HCT116 (cell line): ENCODE data around the gene FBH1. TPM values are rescaled to one million over a fixed set of nuclear protein-coding genes. Genes with fewer than 3 reads are reported as not detected.

Experiments
- ATAC-seq: fragments of 200-7000 bp; cut with Tn5 transposase; 2 replicates; pipeline ENCODE4 v1.9.1; 2020; ENCODE audit warnings: mild to moderate bottlenecking, moderate library complexity
- BruUV-seq: library from RNA; stranded (reverse); fragments of 400-500 nt; replicated peaks from 2 replicates; lab custom pipeline; 2021; lab: Mats Ljungman, UMichigan
- CTCF ChIA-PET: fragments of 300-600 bp; sonication (Branson Sonifier 250); formaldehyde crosslinking; loops from one replicate; lab custom pipeline; 2021; ENCODE audit warnings: antibody characterized with exemption; lab: Charles Lee
- POLR2A ChIA-PET: fragments of 300-600, 350-600 bp; sonication (Branson Sonifier 250); formaldehyde crosslinking; loops from one replicate; lab custom pipeline; 2021; ENCODE audit warnings: antibody characterized with exemption; lab: Charles Lee
- RAD21 ChIA-PET, 2 experiments: fragments of 300-600 bp; sonication (Branson Sonifier 250); formaldehyde crosslinking; loops; one replicate each; lab custom pipeline; 2023; ENCODE audit warnings: low total read pairs in 2 of 2; ENCODE audit not compliant: uncharacterized antibody in 2 of 2, unreplicated experiment in 2 of 2, low non-redundant PET in 1 of 2; lab: Charles Lee
- DNase-seq: peaks from one replicate; pipeline ENCODE4 v3.0.0-alpha.2; 2010; ENCODE audit warnings: low read depth, low spot score
- H2AFZ ChIP-seq: fragments of 200-600 bp; shearing (Covaris generic), sonication (generic); 2 replicates; pipeline ENCODE4 v1.6.1; 2017; ENCODE audit warnings: low read depth, mixed run types, mixed read lengths, antibody characterized with exemption, low read length; ENCODE audit not compliant: poor library complexity, severe bottlenecking
- H3K27ac ChIP-seq: 2 replicates; pipeline ENCODE4 v1.5.1; 2012; ENCODE audit warnings: low read depth, low read length
- H3K27me3 ChIP-seq: fragments of 200-600 bp; sonication (generic); 2 replicates; pipeline ENCODE4 v1.6.1; 2016; ENCODE audit warnings: mixed run types, low read length, mixed read lengths; ENCODE audit not compliant: insufficient read depth
- H3K36me3 ChIP-seq, 2 experiments: fragments of 200-500 bp in 1 of 2; fragments of 200-600 bp in 1 of 2; sonication (Bioruptor generic) in 1 of 2; sonication (generic) in 1 of 2; 2 replicates each; pipeline versions ENCODE4 v1.5.1 to v1.6.1; 2014 to 2016; ENCODE audit warnings: low read length in 2 of 2, inconsistent platforms in 1 of 2, mixed read lengths in 1 of 2, mixed run types in 1 of 2; ENCODE audit not compliant: insufficient read depth in 2 of 2, control insufficient read depth in 1 of 2
- H3K4me1 ChIP-seq, 2 experiments: fragments of 200-600 bp in 1 of 2; sonication (generic) in 1 of 2; 2 replicates each; pipeline versions ENCODE4 v1.5.1 to v1.6.1; 2012 to 2017; ENCODE audit warnings: low read length in 2 of 2, inconsistent platforms in 1 of 2, mild to moderate bottlenecking in 1 of 2, mixed read lengths in 1 of 2, mixed run types in 1 of 2, moderate library complexity in 1 of 2; ENCODE audit not compliant: insufficient read depth in 2 of 2, control insufficient read depth in 1 of 2
- H3K4me2 ChIP-seq: fragments of 200-600 bp; sonication (generic); 2 replicates; pipeline ENCODE4 v1.6.1; 2017; ENCODE audit warnings: mixed run types, low read length, mixed read lengths
- H3K4me3 ChIP-seq, 2 experiments: fragments of 200-600 bp in 1 of 2; sonication (generic) in 1 of 2; replicated peaks in 1 of 2; 2 replicates each; pipeline ENCODE4 v1.5.1; 2011 to 2016; ENCODE audit warnings: low read length in 2 of 2, control low read depth in 1 of 2, low read depth in 1 of 2, mild to moderate bottlenecking in 1 of 2, mixed read lengths in 1 of 2, mixed run types in 1 of 2
- H3K79me2 ChIP-seq: fragments of 200-600 bp; sonication (generic); 2 replicates; pipeline ENCODE4 v1.6.1; 2017; ENCODE audit warnings: mild to moderate bottlenecking, mixed run types, low read length, moderate library complexity, mixed read lengths; ENCODE audit not compliant: insufficient read depth
- H3K9ac ChIP-seq: fragments of 200-600 bp; sonication (generic); 2 replicates; pipeline ENCODE4 v1.6.1; 2016; ENCODE audit warnings: low read length, mixed read lengths
- H3K9me2 ChIP-seq: fragments of 200-600 bp; sonication (generic), shearing (Covaris generic); 2 replicates; pipeline ENCODE4 v1.6.1; 2017; ENCODE audit warnings: mixed run types, mild to moderate bottlenecking, moderate library complexity; ENCODE audit not compliant: insufficient read depth
- H3K9me3 ChIP-seq, 2 experiments: fragments of 200-500 bp in 1 of 2; fragments of 200-600 bp in 1 of 2; sonication (Bioruptor generic) in 1 of 2; sonication (generic) in 1 of 2; 2 replicates each; pipeline ENCODE4 v1.6.1; 2014 to 2017; ENCODE audit warnings: low read length in 2 of 2, mixed read lengths in 2 of 2, inconsistent platforms in 1 of 2, low read depth in 1 of 2, mild to moderate bottlenecking in 1 of 2, mixed run types in 1 of 2, moderate library complexity in 1 of 2; ENCODE audit not compliant: control insufficient read depth in 1 of 2, insufficient read depth in 1 of 2
- H4K20me1 ChIP-seq: fragments of 200-600 bp; sonication (generic), shearing (Covaris generic); 2 replicates; pipeline ENCODE4 v1.6.1; 2017; ENCODE audit warnings: mixed run types, mild to moderate bottlenecking, moderate library complexity; ENCODE audit not compliant: insufficient read depth
- CEBPB ChIP-seq: IDR thresholded peaks from 2 replicates; pipeline ENCODE4 v1.6.1; 2012; ENCODE audit warnings: low read depth
- CTCF ChIP-seq, 3 experiments: fragments of 200-600 bp in 1 of 3; sonication (generic) in 1 of 3; IDR thresholded peaks in 2 of 3; conservative IDR thresholded peaks in 1 of 3; 2 replicates each; pipeline ENCODE4 v1.5.1; 2012 to 2017; ENCODE audit warnings: low read depth in 2 of 3, low read length in 2 of 3, antibody characterized with exemption in 1 of 3, borderline replicate concordance in 1 of 3, control low read depth in 1 of 3, mild to moderate bottlenecking in 1 of 3, mixed read lengths in 1 of 3, mixed run types in 1 of 3, moderate library complexity in 1 of 3; ENCODE audit not compliant: insufficient read depth in 1 of 3
- EGR1 ChIP-seq: IDR thresholded peaks from 2 replicates; pipeline ENCODE4 v1.6.1; 2012; ENCODE audit warnings: low read depth
- EZH2 ChIP-seq: fragments of 200-600 bp; sonication (generic); IDR thresholded peaks from 2 replicates; pipeline ENCODE4 v1.6.1; 2017; ENCODE audit warnings: antibody characterized with exemption, mixed run types
- EZH2phosphoT487 ChIP-seq: fragments of 200-600 bp; IDR thresholded peaks from 2 replicates; pipeline ENCODE4 v1.6.1; 2018; ENCODE audit warnings: antibody characterized with exemption, borderline replicate concordance
- RAD21 ChIP-seq: IDR thresholded peaks from 2 replicates; pipeline ENCODE4 v1.6.1; 2012; ENCODE audit warnings: low read depth, mild to moderate bottlenecking
- REST ChIP-seq: IDR thresholded peaks from 2 replicates; pipeline ENCODE4 v1.6.1; 2012; ENCODE audit warnings: low read depth
- SP1 ChIP-seq: IDR thresholded peaks from 2 replicates; pipeline ENCODE4 v1.6.1; 2012; ENCODE audit warnings: low read depth
- SRF ChIP-seq: IDR thresholded peaks from 2 replicates; pipeline ENCODE4 v1.6.1; 2012; ENCODE audit warnings: low read depth
- TCF7L2 ChIP-seq: IDR thresholded peaks from 2 replicates; pipeline ENCODE4 v1.7.0; 2011; ENCODE audit warnings: borderline replicate concordance, inconsistent platforms; ENCODE audit not compliant: insufficient read depth, insufficient read length; ENCODE audit errors: extremely low read depth
- YY1 ChIP-seq: IDR thresholded peaks from 2 replicates; pipeline ENCODE4 v1.6.1; 2011; ENCODE audit warnings: low read length, low read depth, moderate library complexity, mild to moderate bottlenecking; ENCODE audit not compliant: insufficient replicate concordance; ENCODE audit errors: extremely low read depth
- ZFX ChIP-seq: fragments of 450-650 bp; IDR thresholded peaks from 2 replicates; pipeline ENCODE4 v1.6.1; 2017
- ZNF274 ChIP-seq: fragments of 200-500 bp; sonication (Bioruptor generic); IDR thresholded peaks from 2 replicates; pipeline ENCODE4 v1.6.1; 2014; ENCODE audit warnings: mild to moderate bottlenecking, low read depth, low read length, inconsistent platforms
- intact Hi-C: fragments of 100-400 bp; cut with micrococcal nuclease; formaldehyde crosslinking; loops from 2 replicates; pipeline ENCODE4 v1.10.0; 2022
- total RNA-seq: library from RNA; stranded (reverse); gene quantifications from one replicate; pipeline ENCODE4 v1.2.1, GENCODE V29; 2021; ENCODE audit not compliant: unreplicated experiment

Gene FBH1
- total RNA-seq, 1 experiment from 2014 or later: 70.2 TPM

GRCh38 chr10:5949009-5949759, 59.1 kb downstream of the FBH1 start:
- BruUV-seq: no TSS peak
- no peaks in the 10 kb centered on the region for H3K27me3 ChIP-seq
- H3K79me2 ChIP-seq: no peaks in the 10 kb centered on the region
- TF ChIP-seq ZNF274 (no peak), EZH2 (no peak), EZH2phosphoT487 (no peak), SP1 (no peak), RAD21 (peak; percentile 88), TCF7L2 (no peak), CTCF (IDR thresholded peaks at IDR 0.05 in 2 of 3, conservative IDR thresholded peaks at IDR 0.05 in 1 of 3; ENCODE audit: borderline replicate concordance in 1 of 3, insufficient read depth in 1 of 3, low read depth in 2 of 3, low read length in 2 of 3) (peak; percentile 69 to 91 (median 73)), SRF (no peak), REST (no peak), YY1 (no peak), CEBPB (no peak), EGR1 (no peak), ZFX (no peak)
- no peak overlapping the region for H3K4me3 ChIP-seq
- ATAC-seq (peak; percentile 90), DNase-seq (peak; percentile 32)
- intact Hi-C loops: loop anchor here (2.0 to 10.0 kb wide), 2 partner anchors 66 to 140 kb away; partner anchors contain the start of gene RBM17
- CTCF ChIA-PET: interaction anchor here (1.5 kb wide), 1 partner anchor 453 kb away, joined by 9 read pairs; no protein-coding TSS in a partner anchor
- RAD21 ChIA-PET: interaction anchor here in 1 of 2 experiments (0.8 kb wide), 1 partner anchor 453 kb away, joined by 5 read pairs; no protein-coding TSS in a partner anchor
- no peaks in the 10 kb centered on the region for H4K20me1 ChIP-seq
- no peak overlapping the region for H2AFZ ChIP-seq
- H3K27ac ChIP-seq: no peak overlapping the region
- H3K9me3 ChIP-seq: no peaks in the 10 kb centered on the region
- H3K4me2 ChIP-seq: no peak overlapping the region
- H3K36me3 ChIP-seq: no peaks in the 10 kb centered on the region
- peaks cover 14 to 18% of the 10 kb centered on the region in 2 experiments; a peak in 3 of 4 replicates for H3K4me1 ChIP-seq
- POLR2A ChIA-PET: no interaction called here
- no peaks in the 10 kb centered on the region for H3K9me2 ChIP-seq
- no peak overlapping the region for H3K9ac ChIP-seq
